ENCODE measurements around the gene CGB5.
"Not testable (repeated sequence)": the region's sequence is repeated elsewhere in the genome, so short reads cannot be mapped to it uniquely, and the experiment has no call there.

Gene CGB5

DNA sequence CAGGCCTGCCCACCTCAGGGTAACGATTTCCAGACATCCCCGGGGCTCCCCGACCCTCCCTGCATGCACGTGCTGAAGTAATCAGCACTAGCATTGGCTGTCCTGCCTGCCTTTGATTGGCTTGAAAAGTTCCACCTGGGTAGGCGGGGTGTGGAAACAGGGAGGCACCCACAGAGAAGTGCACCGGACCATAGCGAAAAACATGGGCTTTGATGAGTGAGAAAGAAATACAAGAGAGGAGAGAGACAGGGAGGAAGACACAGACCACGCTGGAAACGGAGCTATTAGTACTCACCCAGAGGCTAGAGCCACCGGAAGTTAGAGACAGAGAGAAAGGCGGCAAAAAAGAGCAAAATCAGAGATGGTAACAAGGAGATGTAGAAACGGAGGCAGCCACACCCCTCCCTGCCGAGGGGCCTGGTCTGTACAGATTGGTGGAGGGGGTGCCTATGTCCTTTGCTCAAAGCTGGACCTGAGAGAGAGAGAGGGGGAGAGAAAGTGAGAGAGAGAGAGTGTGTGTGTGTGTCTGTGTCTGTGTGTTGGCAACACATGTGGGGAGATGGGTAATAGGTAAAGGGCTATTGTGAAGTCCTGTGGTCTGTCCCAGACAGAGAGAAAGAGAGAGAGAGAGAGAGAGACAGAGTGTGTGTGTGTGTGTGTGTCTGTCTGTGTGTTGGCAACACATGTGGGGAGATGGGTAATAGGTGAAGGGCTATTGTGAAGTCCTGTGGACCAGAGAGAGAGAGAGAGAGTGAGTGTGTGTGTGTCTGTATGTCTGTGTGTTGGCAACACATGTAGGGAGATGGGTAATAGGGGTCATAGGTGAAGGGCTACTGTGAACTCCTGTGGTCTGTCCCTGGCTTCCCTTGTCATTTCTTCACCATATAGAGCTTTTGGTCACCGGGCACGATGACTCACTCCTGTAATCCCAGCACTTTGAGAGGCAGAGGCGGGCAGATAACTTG lies 22.4 kb upstream of the CGB5 start:
- no peak for DNase-seq (ENCODE audit: low spot score)

DNA sequence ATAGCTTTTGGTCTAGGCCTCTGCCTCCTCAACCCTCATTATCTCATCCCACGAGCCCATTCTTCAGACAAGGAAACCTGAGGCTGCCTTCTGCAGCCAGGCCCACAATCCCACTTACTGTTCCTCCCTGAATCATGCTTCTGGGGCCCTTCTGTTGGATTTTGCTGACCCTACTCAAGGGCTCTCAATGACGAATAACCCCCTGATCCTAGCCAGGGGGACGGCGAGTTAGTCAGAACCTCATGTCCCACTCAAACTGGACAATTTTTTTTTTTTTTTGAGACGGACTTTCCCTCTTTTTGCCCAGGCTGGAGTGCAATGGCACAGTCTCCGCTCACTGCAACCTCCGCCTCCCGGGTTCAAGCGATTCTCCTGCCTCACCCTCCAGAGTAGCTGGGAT lies 21.5 kb upstream of the CGB5 start:
- no peak for DNase-seq (ENCODE audit: low spot score)

DNA sequence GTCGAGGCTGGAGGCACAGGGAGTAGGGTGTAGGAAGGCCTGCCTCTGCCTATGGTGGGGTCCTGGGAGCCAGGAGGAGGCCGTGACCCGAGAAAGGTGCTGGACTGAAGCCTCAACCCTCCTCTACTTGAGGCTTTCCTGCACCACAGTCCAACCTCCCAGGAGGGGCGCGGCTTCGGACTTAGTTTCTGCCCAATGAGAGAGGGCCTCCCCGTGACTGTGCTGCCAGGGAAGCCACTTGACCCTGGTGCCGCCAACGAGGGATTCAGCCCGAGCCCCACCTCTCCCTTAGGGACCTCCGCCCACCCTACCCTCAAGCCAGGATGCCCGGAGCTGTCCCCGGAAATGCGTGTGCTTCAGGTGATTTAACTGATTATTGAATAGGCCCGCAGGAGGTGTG lies 19.4 kb upstream of the CGB5 start, which contains the start of gene CGB3:
CGB3 (minus strand) TSS at position 101 of the 400 bp plus-strand sequence. CDS start 362 bp downstream, outside the sequence.
- DNase-seq (ENCODE audit: low spot score), result not testable (repeated sequence)

DNA sequence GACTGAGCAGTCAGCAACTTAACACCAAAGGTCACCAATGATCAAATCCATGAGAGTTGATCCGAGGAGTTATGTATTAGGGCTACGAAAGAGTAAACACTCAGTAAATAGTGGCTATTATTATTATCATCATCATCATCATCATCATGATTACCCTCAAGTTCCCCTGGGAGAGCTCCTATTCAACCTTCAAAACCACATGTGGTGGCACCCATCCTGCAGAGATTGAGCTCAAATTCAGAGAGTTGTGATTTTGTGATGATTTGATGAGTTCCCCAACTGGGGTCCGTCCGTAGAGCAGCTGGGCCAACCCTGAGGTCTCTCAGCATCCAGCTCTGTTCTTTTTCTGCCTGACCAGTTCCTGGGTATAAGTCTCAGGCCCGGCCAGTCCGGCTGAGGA lies 18.6 kb upstream of the CGB5 start:
- not testable (repeated sequence) for DNase-seq (ENCODE audit: low spot score)

DNA sequence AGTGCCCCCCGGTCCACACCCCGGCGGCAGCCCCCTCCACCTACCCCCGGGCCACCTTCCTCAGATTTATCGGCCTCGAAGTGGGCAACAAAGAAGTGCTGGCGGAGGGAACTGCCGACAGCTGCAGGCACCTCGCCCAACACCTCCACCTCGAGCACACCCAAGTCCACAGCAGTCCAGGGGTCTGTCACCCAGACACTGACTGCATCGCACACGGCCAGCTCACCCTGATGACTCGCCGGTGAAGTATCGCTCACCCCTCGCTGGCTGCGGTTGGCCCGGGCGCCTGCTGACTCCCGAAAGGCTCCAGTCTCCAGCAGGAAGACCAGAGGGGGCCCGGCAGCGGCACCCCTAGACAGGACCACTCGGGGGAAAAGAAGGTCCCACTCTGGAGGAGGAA lies 18.0 kb upstream of the CGB5 start:
- DNase-seq (ENCODE audit: low spot score), result not testable (repeated sequence)

DNA sequence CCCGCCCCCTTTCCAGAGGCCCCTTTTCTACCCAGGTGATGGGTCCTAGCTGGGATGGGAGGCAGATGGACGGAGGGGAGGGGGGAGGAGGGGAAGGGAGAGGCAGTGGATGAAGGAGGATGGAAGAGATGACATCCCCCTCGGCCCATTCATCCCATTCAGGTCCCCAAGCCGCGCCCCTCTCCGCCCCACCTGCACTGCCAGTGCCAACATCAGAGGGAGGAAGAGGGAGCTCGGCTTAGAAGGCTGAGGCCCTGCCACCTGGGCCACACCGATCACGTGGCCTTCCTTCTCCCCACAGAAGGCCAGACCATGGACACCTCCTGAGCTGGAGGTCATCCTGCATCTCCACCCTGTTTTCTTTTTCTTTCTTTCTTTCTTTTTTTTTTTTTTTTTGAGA lies 15.0 kb upstream of the CGB5 start:
- not testable (repeated sequence) for DNase-seq (ENCODE audit: low spot score)

DNA sequence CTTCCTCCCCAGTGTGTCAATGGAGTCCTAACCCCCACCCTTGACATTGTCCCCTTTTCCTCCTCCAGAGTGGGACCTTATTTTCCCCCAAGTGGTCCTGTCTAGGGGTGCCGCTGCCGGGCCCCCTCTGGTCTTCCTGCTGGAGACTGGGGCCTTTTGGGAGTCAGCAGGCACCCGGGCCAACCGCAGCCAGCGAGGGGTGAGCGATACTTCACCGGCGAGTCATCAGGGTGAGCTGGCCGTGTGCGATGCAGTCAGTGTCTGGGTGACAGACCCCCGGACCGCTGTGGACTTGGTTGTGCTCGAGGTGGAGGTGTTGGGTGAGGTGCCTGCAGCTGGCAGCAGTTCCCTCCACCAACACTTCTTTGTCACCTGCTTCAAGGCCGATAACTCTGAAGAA lies 13.9 kb upstream of the CGB5 start:
- DNase-seq (ENCODE audit: low spot score), result not testable (repeated sequence)

DNA sequence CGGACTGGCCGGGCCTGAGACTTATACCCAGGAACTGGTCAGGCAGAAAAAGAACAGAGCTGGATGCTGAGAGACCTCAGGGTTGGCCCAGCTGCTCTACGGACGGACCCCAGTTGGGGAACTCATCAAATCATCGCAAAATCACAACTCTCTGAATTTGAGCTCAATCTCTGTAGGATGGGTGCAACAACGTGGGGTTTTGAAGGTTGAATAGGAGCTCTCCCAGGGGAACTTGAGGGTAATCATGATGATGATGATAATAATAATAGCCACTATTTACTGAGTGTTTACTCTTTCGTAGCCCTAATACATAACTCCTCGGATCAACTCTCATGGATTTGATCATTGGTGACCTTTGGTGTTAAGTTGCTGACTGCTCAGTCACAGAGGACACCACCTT lies 13.3 kb upstream of the CGB5 start:
- DNase-seq (ENCODE audit: low spot score), result not testable (repeated sequence)

DNA sequence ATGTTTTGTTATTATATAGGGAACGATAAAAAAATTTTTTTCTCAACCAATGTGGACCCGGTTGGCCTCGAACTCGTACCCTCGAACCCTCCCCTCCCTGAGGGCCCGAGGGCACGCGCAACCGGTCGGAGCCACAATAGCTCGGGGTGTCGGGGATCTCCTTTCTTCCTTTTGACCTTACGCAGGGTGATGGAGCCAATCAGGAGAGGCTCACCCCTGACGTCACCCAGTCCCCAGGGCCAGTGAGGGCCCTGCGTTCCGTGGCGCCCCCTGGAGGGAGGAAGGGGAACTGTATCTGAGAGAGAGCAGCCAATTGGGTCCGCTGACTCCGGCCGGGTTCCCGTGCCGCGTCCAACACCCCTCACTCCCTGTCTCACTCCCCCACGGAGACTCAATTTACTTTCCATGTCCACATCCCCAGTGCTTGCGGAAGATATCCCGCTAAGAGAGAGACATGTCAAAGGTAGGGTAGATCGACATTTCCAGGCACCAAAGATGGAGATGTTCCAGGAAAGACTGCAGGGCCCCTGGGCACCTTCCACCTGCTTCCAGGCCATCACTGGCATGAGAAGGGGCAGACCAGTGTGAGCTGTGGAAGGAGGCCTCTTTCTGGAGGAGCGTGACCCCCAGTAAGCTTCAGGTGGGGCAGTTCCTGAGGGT lies 11.9 kb upstream of the CGB5 start, which contains the start of gene CGB2:
CGB2 (plus strand) TSS at position 249 of the 660 bp plus-strand sequence; CDS start at position 455, 206 bp downstream.
- DNase-seq (ENCODE audit: low spot score), result not testable (repeated sequence)

DNA sequence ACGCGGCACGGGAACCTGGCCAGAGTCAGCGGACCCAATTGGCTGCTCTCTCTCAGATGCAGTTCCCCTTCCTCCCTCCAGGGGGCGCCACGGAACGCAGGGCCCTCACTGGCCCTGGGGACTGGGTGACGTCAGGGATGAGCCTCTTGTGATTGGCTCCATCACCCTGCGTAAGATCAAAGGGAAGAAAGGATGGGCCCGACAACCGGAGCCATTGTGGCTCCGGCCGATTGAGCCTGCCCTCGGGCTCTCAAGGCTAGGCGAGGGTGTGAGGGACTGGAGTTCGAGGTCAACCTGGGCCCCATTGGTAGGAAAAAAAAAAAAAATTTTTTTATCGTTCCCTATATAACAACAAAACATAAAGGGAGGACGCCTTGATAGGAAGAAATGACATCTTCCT lies 6.8 kb upstream of the CGB5 start, which contains the start of gene CGB1:
CGB1 (minus strand) TSS at position 81 of the 400 bp plus-strand sequence. CDS start 184 bp downstream, outside the sequence.
- DNase-seq (ENCODE audit: low spot score), result not testable (repeated sequence)

DNA sequence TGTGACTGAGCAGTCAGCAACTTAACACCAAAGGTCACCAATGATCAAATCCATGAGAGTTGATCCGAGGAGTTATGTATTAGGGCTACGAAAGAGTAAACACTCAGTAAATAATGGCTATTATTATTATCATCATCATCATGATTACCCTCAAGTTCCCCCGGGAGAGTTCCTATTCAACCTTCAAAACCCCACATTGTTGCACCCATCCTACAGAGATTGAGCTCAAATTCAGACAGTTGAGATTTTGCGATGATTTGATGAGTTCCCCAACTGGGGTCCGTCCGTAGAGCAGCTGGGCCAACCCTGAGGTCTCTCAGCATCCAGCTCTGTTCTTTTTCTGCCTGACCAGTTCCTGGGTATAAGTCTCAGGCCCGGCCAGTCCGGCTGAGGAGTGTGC lies 5.5 kb upstream of the CGB5 start:
- DNase-seq (ENCODE audit: low spot score), result not testable (repeated sequence)

DNA sequence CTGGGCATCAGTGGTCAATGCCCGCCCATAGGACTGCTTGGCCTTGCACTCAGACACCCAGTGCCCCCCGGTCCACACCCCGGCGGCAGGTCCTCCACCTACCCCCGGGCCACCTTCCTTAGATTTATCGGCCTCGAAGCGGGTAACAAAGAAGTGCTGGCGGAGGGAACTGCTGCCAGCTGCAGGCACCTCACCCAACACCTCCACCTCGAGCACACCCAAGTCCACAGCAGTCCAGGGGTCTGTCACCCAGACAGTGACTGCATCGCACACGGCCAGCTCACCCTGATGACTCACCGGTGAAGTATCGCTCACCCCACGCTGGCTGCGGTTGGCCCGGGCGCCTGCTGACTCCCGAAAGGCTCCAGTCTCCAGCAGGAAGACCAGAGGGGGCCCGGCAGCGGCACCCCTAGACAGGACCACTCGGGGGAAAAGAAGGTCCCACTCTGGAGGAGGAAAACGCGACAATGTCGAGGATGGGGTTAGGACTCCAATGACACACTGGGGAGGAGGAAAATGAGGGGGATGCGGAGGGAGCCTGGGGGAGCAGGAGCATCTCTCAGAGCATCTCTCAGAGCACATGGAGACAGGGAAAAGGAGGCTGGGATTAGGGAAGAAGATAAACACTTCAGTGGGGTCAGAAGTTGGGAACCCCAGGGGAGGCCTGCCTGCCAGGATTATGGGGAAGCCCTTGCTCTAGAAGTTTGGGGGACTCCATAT lies 4.9 kb upstream of the CGB5 start:
- not testable (repeated sequence) for DNase-seq (ENCODE audit: low spot score)

DNA sequence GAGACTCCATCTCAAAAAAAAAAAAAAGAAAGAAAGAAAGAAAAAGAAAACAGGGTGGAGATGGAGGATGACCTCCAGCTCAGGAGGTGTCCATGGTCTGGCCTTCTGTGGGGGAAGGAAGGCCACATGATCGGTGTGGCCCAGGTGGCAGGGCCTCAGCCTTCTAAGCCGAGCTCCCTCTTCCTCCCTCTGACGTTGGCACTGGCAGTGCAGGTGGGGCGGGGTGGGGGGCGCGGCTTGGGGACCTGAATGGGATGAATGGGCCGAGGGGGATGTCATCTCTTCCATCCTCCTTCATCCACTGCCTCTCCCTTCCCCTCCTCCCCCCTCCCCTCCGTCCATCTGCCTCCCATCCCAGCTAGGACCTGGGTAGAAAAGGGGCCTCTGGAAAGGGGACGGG lies 3.9 kb upstream of the CGB5 start:
- not testable (repeated sequence) for DNase-seq (ENCODE audit: low spot score)

DNA sequence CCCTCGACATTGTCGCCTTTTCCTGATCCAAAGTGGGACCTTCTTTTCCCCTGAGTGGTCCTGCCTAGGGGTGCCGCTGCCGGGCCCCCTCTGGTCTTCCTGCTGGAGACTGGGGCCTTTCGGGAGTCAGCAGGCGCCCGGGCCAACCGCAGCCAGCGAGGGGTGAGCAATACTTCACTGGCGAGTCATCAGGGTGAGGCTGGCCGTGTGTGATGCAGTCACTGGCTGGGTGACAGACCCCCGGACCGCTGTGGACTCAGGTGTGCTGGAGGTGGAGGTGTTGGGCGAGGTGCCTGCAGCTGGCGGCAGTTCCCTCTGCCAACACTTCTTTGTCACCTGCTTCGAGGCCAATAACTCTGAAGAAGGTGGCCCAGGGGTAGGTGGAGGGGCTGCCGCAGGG lies 1.5 kb upstream of the CGB5 start:
- DNase-seq (ENCODE audit: low spot score), result no peak

DNA sequence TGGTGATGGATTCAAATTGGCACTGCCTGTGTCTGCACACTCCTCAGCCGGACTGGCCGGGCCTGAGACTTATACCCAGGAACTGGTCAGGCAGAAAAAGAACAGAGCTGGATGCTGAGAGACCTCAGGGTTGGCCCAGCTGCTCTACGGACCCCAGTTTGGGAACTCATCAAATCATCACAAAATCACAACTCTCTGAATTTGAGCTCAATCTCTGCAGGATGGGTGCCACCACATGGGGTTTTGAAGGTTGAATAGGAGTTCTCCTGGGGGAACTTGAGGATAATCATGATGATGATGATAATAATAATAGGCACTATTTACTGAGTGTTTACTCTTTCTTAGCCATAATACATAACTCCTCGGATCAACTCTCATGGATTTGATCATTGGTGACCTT lies 982 bp upstream of the CGB5 start:
- not testable (repeated sequence) for DNase-seq (ENCODE audit: low spot score)

DNA sequence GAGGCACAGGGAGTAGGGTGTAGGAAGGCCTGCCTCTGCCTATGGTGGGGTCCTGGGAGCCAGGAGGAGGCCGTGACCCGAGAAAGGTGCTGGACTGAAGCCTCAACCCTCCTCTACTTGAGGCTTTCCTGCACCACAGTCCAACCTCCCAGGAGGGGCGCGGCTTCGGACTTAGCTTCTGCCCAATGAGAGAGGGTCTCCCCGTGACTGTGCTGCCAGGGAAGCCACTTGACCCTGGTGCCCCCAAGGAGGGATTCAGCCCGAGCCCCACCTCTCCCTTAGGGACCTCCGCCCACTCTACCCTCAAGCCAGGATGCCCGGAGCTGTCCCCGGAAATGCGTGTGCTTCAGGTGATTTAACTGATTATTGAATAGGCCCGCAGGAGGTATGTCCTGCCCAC lies 5.4 kb downstream of the CGB5 start, which contains the start of gene CGB8:
CGB8 (minus strand) TSS at position 101 of the 400 bp plus-strand sequence. CDS start 372 bp downstream, outside the sequence.
- DNase-seq (ENCODE audit: low spot score), result not testable (repeated sequence)

DNA sequence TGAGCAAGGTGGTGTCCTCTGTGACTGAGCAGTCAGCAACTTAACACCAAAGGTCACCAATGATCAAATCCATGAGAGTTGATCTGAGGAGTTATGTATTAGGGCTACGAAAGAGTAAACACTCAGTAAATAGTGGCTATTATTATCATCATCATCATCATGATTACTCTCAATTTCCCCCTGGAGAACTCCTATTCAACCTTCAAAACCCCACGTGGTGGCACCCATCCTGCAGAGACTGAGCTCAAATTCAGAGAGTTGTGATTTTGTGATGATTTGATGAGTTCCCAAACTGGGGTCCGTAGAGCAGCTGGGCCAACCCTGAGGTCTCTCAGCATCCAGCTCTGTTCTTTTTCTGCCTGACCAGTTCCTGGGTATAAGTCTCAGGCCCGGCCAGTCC lies 6.2 kb downstream of the CGB5 start:
- not testable (repeated sequence) for DNase-seq (ENCODE audit: low spot score)

DNA sequence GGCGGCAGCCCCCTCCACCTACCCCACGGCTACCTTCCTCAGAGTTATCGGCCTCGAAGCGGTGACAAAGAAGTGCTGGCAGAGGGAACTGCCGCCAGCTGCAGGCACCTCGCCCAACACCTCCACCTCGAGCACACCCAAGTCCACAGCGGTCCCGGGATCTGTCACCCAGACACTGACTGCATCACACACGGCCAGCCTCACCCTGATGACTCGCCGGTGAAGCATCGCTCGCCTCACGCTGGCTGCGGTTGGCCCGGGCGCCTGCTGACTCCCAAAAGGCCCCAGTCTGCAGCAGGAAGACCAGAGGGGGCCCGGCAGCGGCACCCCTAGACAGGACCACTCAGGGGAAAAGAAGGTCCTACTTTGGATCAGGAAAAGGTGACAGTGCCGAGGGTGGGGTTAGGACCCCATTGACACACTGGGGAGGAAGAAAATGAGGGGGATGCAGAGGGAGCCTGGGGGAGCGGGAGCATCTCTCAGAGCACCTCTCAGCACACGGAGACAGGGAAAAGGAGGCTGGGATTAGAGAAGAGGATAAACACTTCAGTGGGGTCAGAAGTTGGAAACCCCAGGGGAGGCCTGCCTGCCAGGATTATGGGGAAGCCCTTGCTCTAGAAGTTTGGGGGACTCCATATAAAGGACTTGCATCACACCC lies 6.9 kb downstream of the CGB5 start:
- DNase-seq (ENCODE audit: low spot score), result not testable (repeated sequence)

DNA sequence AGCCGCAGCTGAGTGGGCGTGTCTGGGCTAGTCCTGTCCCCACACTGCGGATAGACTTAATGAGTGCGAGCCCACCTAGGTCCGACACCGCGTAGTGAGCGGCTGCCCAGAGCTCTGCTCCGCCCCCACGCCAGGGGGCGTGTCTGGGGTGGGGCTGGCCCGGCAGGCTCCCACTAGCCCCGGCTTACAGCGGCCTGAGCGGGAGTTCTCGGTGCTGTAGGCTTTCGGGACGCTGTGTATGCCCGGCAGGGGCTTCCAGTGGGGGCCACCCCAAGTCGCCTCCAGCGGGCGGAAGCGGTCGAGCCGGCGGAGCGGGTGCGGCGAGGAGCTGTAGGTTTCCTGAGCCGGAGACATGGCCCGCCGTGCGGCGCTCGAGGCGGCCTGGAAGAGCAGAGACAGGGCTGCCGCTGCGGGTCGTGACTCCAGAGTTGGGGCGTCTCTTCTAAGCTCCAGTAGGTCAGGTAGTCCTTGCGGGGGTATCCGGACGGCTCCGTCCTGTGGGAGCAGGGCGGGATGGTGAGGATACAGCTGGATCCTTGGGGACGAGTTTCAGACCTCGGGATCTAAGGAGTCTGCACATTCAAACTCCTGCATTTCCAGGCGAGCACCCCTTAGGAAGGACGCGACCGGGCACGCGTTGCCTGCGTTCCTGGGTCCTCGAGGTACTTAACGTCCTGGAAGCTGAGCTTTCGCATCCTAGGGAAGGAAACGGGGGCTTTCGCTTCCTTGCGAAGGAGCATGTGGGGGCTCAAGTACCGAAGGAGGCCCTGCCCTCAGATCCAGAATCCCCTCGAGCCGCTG lies 12.7 kb downstream of the CGB5 start:
- DNase-seq (ENCODE audit: low spot score), result peak; percentile 10

DNA sequence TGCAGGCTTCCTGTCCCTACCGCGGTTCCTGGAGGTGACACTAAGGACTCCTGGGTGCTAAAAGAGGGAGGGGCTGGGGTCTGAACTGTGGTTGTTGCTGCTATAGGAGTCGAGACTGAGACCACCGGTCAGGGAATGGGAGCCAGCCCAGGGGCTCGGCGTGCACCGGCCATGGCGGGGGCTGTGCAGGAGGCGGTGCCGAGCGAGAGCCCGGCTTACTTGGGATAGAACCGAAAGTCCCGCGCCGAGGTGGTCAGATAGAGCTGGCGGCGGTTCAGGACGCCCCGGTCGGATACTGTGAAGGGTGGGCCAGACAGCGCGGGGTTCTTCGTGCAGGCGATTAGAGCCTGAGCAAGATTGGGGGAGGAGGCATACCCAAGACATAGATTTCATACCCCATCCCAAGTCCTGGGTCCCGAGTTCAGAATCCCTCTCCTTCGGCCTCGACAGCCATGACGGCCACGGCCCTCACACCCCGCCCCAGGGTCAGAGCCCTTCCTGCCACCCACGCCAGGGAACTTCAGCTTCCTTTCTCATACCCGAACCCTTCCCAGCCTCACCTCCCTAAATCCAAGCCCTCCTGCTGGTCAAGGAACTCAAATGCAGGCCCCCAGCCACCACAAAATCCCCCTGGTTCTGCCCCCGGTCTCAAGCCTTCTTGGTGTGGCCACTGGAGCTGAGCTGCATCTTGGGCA lies 13.4 kb downstream of the CGB5 start:
- DNase-seq (ENCODE audit: low spot score), result not testable (repeated sequence)

Data from globus pallidus (tissue), 1 donor.